WTC11 (cell line): ENCODE measurements around the gene TAF5L. TPM values are rescaled to one million over a fixed set of nuclear protein-coding genes. Genes with fewer than 3 reads are reported as not detected.

Experiments used
- AFF4 ChIP-seq: sonication (generic); formaldehyde crosslinking; IDR thresholded peaks from 2 replicates; pipeline ENCODE4 v1.8.1; 2023; ENCODE audit warnings: mild to moderate bottlenecking, missing genetic modification reagents, borderline replicate concordance
- ATF2 ChIP-seq: sonication (generic); formaldehyde crosslinking; IDR thresholded peaks from 2 replicates; pipeline ENCODE4 v1.8.1; 2022; ENCODE audit warnings: low read depth, missing genetic modification reagents, borderline replicate concordance
- ATF6 ChIP-seq: sonication (generic); formaldehyde crosslinking; IDR thresholded peaks from 2 replicates; pipeline ENCODE4 v1.8.1; 2023; ENCODE audit warnings: mild to moderate bottlenecking, missing genetic modification reagents
- CREB1 ChIP-seq: sonication (generic); formaldehyde crosslinking; IDR thresholded peaks from 2 replicates; pipeline ENCODE4 v1.8.0; 2023; ENCODE audit warnings: mild to moderate bottlenecking, missing genetic modification reagents
- E2F5 ChIP-seq: sonication (generic); formaldehyde crosslinking; IDR thresholded peaks from 2 replicates; pipeline ENCODE4 v1.8.1; 2022; ENCODE audit warnings: mild to moderate bottlenecking, moderate library complexity, missing genetic modification reagents
- ETV6 ChIP-seq: sonication (generic); formaldehyde crosslinking; IDR thresholded peaks from 2 replicates; pipeline ENCODE4 v1.8.1; 2022; ENCODE audit warnings: mild to moderate bottlenecking, missing genetic modification reagents
- HMGXB4 ChIP-seq: sonication (generic); formaldehyde crosslinking; IDR thresholded peaks from 2 replicates; pipeline ENCODE4 v1.8.1; 2023; ENCODE audit warnings: mild to moderate bottlenecking, moderate library complexity, missing genetic modification reagents
- ZBTB43 ChIP-seq: sonication (generic); formaldehyde crosslinking; IDR thresholded peaks from 2 replicates; pipeline ENCODE4 v1.8.1; 2023; ENCODE audit warnings: mild to moderate bottlenecking, missing genetic modification reagents
- ZNF232 ChIP-seq: sonication (generic); formaldehyde crosslinking; IDR thresholded peaks from 2 replicates; pipeline ENCODE4 v1.8.0; 2022; ENCODE audit warnings: mild to moderate bottlenecking, missing genetic modification reagents
- ZNF317 ChIP-seq: sonication (generic); formaldehyde crosslinking; IDR thresholded peaks from 2 replicates; pipeline ENCODE4 v1.8.1; 2023; ENCODE audit warnings: low read depth, mild to moderate bottlenecking, moderate library complexity, missing genetic modification reagents, borderline replicate concordance
- ZNF532 ChIP-seq: fragments of 250-450 bp; sonication (Bioruptor Pico); IDR thresholded peaks from 2 replicates; pipeline ENCODE4 v1.9.0; 2021; ENCODE audit warnings: mild to moderate bottlenecking, borderline replicate concordance
- total RNA-seq: library from RNA; stranded (reverse); gene quantifications from 3 replicates; pipeline ENCODE4 v1.2.3, GENCODE V29; 2021
- TF ChIP-seq, protein P1 (sequence below): sonication (generic); formaldehyde crosslinking; IDR thresholded peaks from 2 replicates; pipeline ENCODE4 v1.8.0; 2022; ENCODE audit warnings: mild to moderate bottlenecking, missing genetic modification reagents
- TF ChIP-seq, protein P2 (sequence below): fragments of 250-450 bp; sonication (Bioruptor Pico); IDR thresholded peaks from 2 replicates; pipeline ENCODE4 v1.9.0; 2021; ENCODE audit warnings: mild to moderate bottlenecking
- TF ChIP-seq, protein P3 (sequence below): sonication (generic); formaldehyde crosslinking; IDR thresholded peaks from 2 replicates; pipeline ENCODE4 v1.8.1; 2023; ENCODE audit warnings: mild to moderate bottlenecking, missing genetic modification reagents, moderate library complexity
- TF ChIP-seq, protein P4 (sequence below): sonication (generic); formaldehyde crosslinking; IDR thresholded peaks from 2 replicates; pipeline ENCODE4 v1.8.1; 2023; ENCODE audit warnings: mild to moderate bottlenecking, missing genetic modification reagents, moderate library complexity
- TF ChIP-seq, protein P5 (sequence below): sonication (generic); formaldehyde crosslinking; IDR thresholded peaks from 2 replicates; pipeline ENCODE4 v1.8.0; 2022; ENCODE audit warnings: mild to moderate bottlenecking, missing genetic modification reagents

TAF5L gene
- total RNA-seq, 1 experiment from 2014 or later = 23.8 TPM

DNA sequence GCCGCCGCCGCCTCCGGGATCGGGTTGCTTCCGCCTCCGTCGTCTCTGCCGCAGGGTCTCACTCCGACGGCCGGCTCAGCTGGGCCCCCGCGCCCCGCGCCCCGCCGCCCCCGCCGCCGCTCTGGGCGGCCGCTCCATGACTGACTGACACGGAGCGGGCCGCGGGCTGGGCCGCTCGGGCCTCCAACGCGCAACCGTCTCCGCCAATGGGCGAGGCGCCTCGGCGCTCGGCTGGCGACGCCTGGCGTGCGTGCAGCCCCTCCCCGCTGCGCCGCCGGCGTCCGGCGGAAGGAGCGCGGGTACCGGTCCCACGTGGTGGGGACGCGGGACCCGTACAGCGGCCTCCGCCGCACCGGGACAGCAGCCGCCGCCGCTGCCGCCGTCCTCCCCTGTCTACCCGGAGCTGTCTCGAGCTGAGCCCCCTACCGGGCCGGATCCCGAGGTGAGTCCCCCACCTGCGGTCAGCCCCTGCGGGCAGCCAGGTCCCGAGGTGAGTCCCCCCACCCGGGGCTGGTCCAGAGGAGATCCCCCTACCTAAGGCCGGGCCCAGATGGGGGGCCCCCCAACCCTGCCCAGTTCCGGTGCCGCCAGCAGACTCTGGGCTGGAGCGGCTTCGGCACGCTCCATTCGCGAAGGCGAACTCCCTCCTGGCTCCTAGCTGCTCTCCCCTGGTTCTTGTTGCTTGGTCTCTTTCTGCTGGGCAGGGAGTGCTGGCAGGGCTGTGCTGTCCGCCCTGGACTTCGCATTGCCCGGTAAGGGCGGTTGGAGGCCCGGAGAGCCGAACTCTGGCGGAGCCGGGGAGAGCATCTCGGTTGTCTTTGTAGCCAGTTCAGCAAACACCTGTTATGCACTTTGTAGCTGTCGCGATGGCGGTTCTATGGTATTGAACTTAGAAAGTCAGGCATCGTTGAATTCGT, at the start of gene TAF5L, which contains the start of gene URB2 (continued):
- TF ChIP-seq ATF2 (CRISPR knock-in tag) (peak; percentile 56; the same call in 1 of the 2 replicates), E2F5 (CRISPR knock-in tag) (peak; percentile 89; the same call in 1 of the 2 replicates), ZNF317 (CRISPR knock-in tag) (no peak; the same call in 1 of the 2 replicates), ATF6 (CRISPR knock-in tag) (no peak), ZBTB43 (CRISPR knock-in tag) (peak; percentile 68; the same call in 1 of the 2 replicates), ZNF532 (CRISPR knock-in tag) (no peak), HMGXB4 (CRISPR knock-in tag) (peak; percentile 67; the same call in 1 of the 2 replicates), AFF4 (CRISPR knock-in tag) (no peak), ETV6 (peak; percentile 80), ZNF232 (peak; percentile 96), CREB1 (CRISPR knock-in tag) (no peak)
- TF ChIP-seq, protein P1, sequence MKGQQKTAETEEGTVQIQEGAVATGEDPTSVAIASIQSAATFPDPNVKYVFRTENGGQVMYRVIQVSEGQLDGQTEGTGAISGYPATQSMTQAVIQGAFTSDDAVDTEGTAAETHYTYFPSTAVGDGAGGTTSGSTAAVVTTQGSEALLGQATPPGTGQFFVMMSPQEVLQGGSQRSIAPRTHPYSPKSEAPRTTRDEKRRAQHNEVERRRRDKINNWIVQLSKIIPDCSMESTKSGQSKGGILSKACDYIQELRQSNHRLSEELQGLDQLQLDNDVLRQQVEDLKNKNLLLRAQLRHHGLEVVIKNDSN (CRISPR knock-in tag) = peak; percentile 78; the same call in 1 of the 2 replicates
- TF ChIP-seq, protein P2, sequence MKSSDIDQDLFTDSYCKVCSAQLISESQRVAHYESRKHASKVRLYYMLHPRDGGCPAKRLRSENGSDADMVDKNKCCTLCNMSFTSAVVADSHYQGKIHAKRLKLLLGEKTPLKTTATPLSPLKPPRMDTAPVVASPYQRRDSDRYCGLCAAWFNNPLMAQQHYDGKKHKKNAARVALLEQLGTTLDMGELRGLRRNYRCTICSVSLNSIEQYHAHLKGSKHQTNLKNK (CRISPR knock-in tag) = no peak
- TF ChIP-seq, protein P3, sequence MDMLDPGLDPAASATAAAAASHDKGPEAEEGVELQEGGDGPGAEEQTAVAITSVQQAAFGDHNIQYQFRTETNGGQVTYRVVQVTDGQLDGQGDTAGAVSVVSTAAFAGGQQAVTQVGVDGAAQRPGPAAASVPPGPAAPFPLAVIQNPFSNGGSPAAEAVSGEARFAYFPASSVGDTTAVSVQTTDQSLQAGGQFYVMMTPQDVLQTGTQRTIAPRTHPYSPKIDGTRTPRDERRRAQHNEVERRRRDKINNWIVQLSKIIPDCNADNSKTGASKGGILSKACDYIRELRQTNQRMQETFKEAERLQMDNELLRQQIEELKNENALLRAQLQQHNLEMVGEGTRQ = peak; percentile 89
- TF ChIP-seq, protein P4, sequence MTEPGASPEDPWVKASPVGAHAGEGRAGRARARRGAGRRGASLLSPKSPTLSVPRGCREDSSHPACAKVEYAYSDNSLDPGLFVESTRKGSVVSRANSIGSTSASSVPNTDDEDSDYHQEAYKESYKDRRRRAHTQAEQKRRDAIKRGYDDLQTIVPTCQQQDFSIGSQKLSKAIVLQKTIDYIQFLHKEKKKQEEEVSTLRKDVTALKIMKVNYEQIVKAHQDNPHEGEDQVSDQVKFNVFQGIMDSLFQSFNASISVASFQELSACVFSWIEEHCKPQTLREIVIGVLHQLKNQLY (CRISPR knock-in tag) = no peak
- TF ChIP-seq, protein P5, sequence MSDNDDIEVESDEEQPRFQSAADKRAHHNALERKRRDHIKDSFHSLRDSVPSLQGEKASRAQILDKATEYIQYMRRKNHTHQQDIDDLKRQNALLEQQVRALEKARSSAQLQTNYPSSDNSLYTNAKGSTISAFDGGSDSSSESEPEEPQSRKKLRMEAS (CRISPR knock-in tag) = peak; percentile 92
